CD8-positive, alpha-beta memory T cell (primary cell): ENCODE results near the gene SMC2. TPM values are rescaled to one million over a fixed set of nuclear protein-coding genes. Genes with fewer than 3 reads are reported as not detected.

Source experiments
- CTCF ChIA-PET: fragments of 350-600 bp; sonication (Branson Sonifier 250); formaldehyde crosslinking; loops from one replicate; lab custom pipeline; 2021; ENCODE audit warnings: antibody characterized with exemption; lab: Charles Lee
- POLR2A ChIA-PET: fragments of 350-600 bp; sonication (Branson Sonifier 250); formaldehyde crosslinking; loops from one replicate; lab custom pipeline; 2021; ENCODE audit warnings: antibody characterized with exemption; lab: Charles Lee
- DNase-seq, 5 donors: peaks; one replicate each; pipeline versions ENCODE4 v3.0.0 to v3.0.0-alpha.2; 2020 to 2022; ENCODE audit warnings: mixed read lengths in 1 of 5
- H3K27ac ChIP-seq: one replicate; pipeline ENCODE4 v1.7.0; 2013; ENCODE audit warnings: low read depth, mild to moderate bottlenecking, low read length, moderate library complexity
- H3K27me3 ChIP-seq: 2 replicates; pipeline ENCODE4 v1.7.0; 2013; ENCODE audit warnings: low read length, mild to moderate bottlenecking; ENCODE audit not compliant: insufficient read depth, poor library complexity, severe bottlenecking
- H3K36me3 ChIP-seq: 2 replicates; pipeline ENCODE4 v1.7.0; 2013; ENCODE audit warnings: mild to moderate bottlenecking, low read length, moderate library complexity; ENCODE audit not compliant: insufficient read depth
- H3K4me1 ChIP-seq: 2 replicates; pipeline ENCODE4 v1.7.0; 2013; ENCODE audit warnings: mild to moderate bottlenecking, low read length, moderate library complexity; ENCODE audit not compliant: insufficient read depth
- H3K4me3 ChIP-seq: 2 replicates; pipeline ENCODE4 v1.7.0; 2013; ENCODE audit warnings: mild to moderate bottlenecking, low read length
- H3K9me3 ChIP-seq: 2 replicates; pipeline ENCODE4 v1.7.0; 2013; ENCODE audit warnings: mild to moderate bottlenecking, low read length
- H3K27ac Mint-ChIP-seq, 8 donors: one replicate each; pipeline ENCODE4 v1.8.0; 2020 to 2021; ENCODE audit warnings: mixed read lengths in 8 of 8, mild to moderate bottlenecking in 6 of 8, inconsistent platforms in 3 of 8, moderate library complexity in 3 of 8
- H3K27me3 Mint-ChIP-seq, 2 donors: one replicate each; pipeline ENCODE4 v1.8.0; 2020 to 2021; ENCODE audit warnings: mixed read lengths in 2 of 2, mild to moderate bottlenecking in 1 of 2, moderate library complexity in 1 of 2
- H3K36me3 Mint-ChIP-seq, 3 donors: one replicate each; pipeline ENCODE4 v1.8.0; 2020 to 2021; ENCODE audit warnings: mixed read lengths in 3 of 3, inconsistent platforms in 1 of 3, mild to moderate bottlenecking in 1 of 3
- H3K4me1 Mint-ChIP-seq, 3 donors: one replicate each; pipeline ENCODE4 v1.8.0; 2020 to 2021; ENCODE audit warnings: mixed read lengths in 3 of 3, inconsistent platforms in 1 of 3, mild to moderate bottlenecking in 1 of 3
- H3K4me3 Mint-ChIP-seq, 7 donors: one replicate each; pipeline ENCODE4 v1.8.0; 2020 to 2021; ENCODE audit warnings: mixed read lengths in 7 of 7, mild to moderate bottlenecking in 6 of 7, moderate library complexity in 4 of 7, inconsistent platforms in 2 of 7
- H3K9me3 Mint-ChIP-seq, 5 donors: one replicate each; pipeline ENCODE4 v1.8.0; 2020 to 2022; ENCODE audit warnings: mixed read lengths in 5 of 5, mild to moderate bottlenecking in 3 of 5, moderate library complexity in 2 of 5, inconsistent platforms in 1 of 5
- polyA plus RNA-seq: library from polyadenylated mRNA; unstranded; fragments of 300-500 nt; fragmentation: Illumina TruSeq; gene quantifications from one replicate; pipeline ENCODE4 v1.2.3, GENCODE V29; 2021
- total RNA-seq, 2 experiments: library from RNA; stranded (reverse); gene quantifications; one replicate each; pipeline ENCODE4 v1.2.3, GENCODE V29; 2021

SMC2 gene
- total and polyA plus RNA-seq, 3 experiments from 2014 or later, result 14.1 to 54.2 (median 53.0) TPM

- Histone ChIP-seq H3K9me3 (no peaks in the 10 kb centered on the region), H3K4me3 (no peak overlapping the region), H3K4me1 (no peaks in the 10 kb centered on the region), H3K27ac (no peak overlapping the region), H3K36me3 (no peaks in the 10 kb centered on the region), H3K27me3 (no peaks in the 10 kb centered on the region)
- H3K4me3 Mint-ChIP-seq, result no peak overlapping the region
- H3K36me3 Mint-ChIP-seq, result peaks cover 4 to 58% (median 15%) of the 10 kb centered on the region in 3 donors
- no peak overlapping the region for H3K27ac Mint-ChIP-seq
- ChIA-PET CTCF (no interaction called here), POLR2A (no interaction called here)
- no peaks in the 10 kb centered on the region for H3K4me1 Mint-ChIP-seq
- DNase-seq, result no peak
- H3K27me3 Mint-ChIP-seq, result no peaks in the 10 kb centered on the region
- H3K9me3 Mint-ChIP-seq, result no peaks in the 10 kb centered on the region
Measured at GRCh38 chr9:104108315-104108714, 14.2 kb downstream of the SMC2 start.

- no peak overlapping the region for H3K4me3 ChIP-seq
- no peaks in the 10 kb centered on the region for H3K4me1 ChIP-seq
- no peak overlapping the region for H3K27ac ChIP-seq
- no peaks in the 10 kb centered on the region for H3K36me3 ChIP-seq
- H3K4me1 Mint-ChIP-seq, result no peaks in the 10 kb centered on the region
- no peaks in the 10 kb centered on the region for H3K27me3 ChIP-seq
- no peak overlapping the region for H3K4me3 Mint-ChIP-seq
- H3K36me3 Mint-ChIP-seq, result peaks cover 4 to 55% (median 13%) of the 10 kb centered on the region in 3 donors
- H3K9me3 ChIP-seq, result no peaks in the 10 kb centered on the region
- CTCF ChIA-PET, result no interaction called here
- H3K27ac Mint-ChIP-seq, result no peak overlapping the region
- H3K9me3 Mint-ChIP-seq, result no peaks in the 10 kb centered on the region
- POLR2A ChIA-PET, result no interaction called here
- DNase-seq, result no peak
- no peaks in the 10 kb centered on the region for H3K27me3 Mint-ChIP-seq
Measured at GRCh38 chr9:104110509-104110908, 16.4 kb downstream of the SMC2 start.

- Histone ChIP-seq H3K4me3 (no peak overlapping the region), H3K36me3 (peaks cover 7% of the 10 kb centered on the region), H3K27me3 (no peaks in the 10 kb centered on the region), H3K4me1 (no peaks in the 10 kb centered on the region), H3K27ac (no peak overlapping the region), H3K9me3 (no peaks in the 10 kb centered on the region)
- no peak overlapping the region for H3K4me3 Mint-ChIP-seq
- ChIA-PET CTCF (no interaction called here), POLR2A (no interaction called here)
- no peaks in the 10 kb centered on the region for H3K27me3 Mint-ChIP-seq
- peaks cover 22 to 58% (median 29%) of the 10 kb centered on the region in 3 donors for H3K36me3 Mint-ChIP-seq
- DNase-seq, result no peak
- H3K4me1 Mint-ChIP-seq, result no peaks in the 10 kb centered on the region
- no peaks in the 10 kb centered on the region for H3K9me3 Mint-ChIP-seq
- H3K27ac Mint-ChIP-seq, result no peak overlapping the region
Measured at GRCh38 chr9:104118916-104119315, 24.8 kb downstream of the SMC2 start.

GRCh38 chr9:104121022-104121421 is 26.9 kb downstream of the SMC2 start:
- no peak overlapping the region for H3K4me3 ChIP-seq
- H3K9me3 Mint-ChIP-seq, result no peaks in the 10 kb centered on the region
- POLR2A ChIA-PET, result no interaction called here
- no peaks in the 10 kb centered on the region for H3K27me3 ChIP-seq
- peak overlapping the region in 1 of 8 donors; percentile 70 for H3K27ac Mint-ChIP-seq
- H3K4me1 ChIP-seq, result no peaks in the 10 kb centered on the region
- H3K36me3 Mint-ChIP-seq, result peaks cover 23 to 59% (median 30%) of the 10 kb centered on the region in 3 donors
- DNase-seq, result no peak
- CTCF ChIA-PET, result no interaction called here
- no peak overlapping the region for H3K27ac ChIP-seq
- no peak overlapping the region for H3K4me3 Mint-ChIP-seq
- H3K9me3 ChIP-seq, result no peaks in the 10 kb centered on the region
- no peaks in the 10 kb centered on the region for H3K4me1 Mint-ChIP-seq
- peaks cover 7% of the 10 kb centered on the region for H3K36me3 ChIP-seq
- H3K27me3 Mint-ChIP-seq, result no peaks in the 10 kb centered on the region

GRCh38 chr9:104138243-104138868 is 44.2 kb downstream of the SMC2 start:
- no peak overlapping the region for H3K4me3 ChIP-seq
- H3K9me3 ChIP-seq, result no peaks in the 10 kb centered on the region
- no peak overlapping the region for H3K27ac ChIP-seq
- peaks cover 0 to 9% (median 3%) of the 10 kb centered on the region in 5 donors for H3K9me3 Mint-ChIP-seq
- DNase-seq, result no peak
- peaks cover 28 to 50% (median 32%) of the 10 kb centered on the region in 3 donors for H3K36me3 Mint-ChIP-seq
- peaks cover 0 to 2% (median under 1%) of the 10 kb centered on the region in 3 donors for H3K4me1 Mint-ChIP-seq
- ChIA-PET POLR2A (no interaction called here), CTCF (no interaction called here)
- H3K27me3 Mint-ChIP-seq, result no peaks in the 10 kb centered on the region
- no peaks in the 10 kb centered on the region for H3K27me3 ChIP-seq
- no peaks in the 10 kb centered on the region for H3K4me1 ChIP-seq
- no peak overlapping the region for H3K4me3 Mint-ChIP-seq
- H3K36me3 ChIP-seq, result peaks cover 16% of the 10 kb centered on the region
- H3K27ac Mint-ChIP-seq, result peak overlapping the region in 1 of 8 donors; percentile 12

GRCh38 chr9:104142799-104143549 is 48.9 kb downstream of the SMC2 start:
- CTCF ChIA-PET, result no interaction called here
- Histone ChIP-seq H3K4me3 (no peak overlapping the region), H3K9me3 (no peaks in the 10 kb centered on the region), H3K27me3 (no peaks in the 10 kb centered on the region), H3K4me1 (no peaks in the 10 kb centered on the region), H3K27ac (no peak overlapping the region), H3K36me3 (no peaks in the 10 kb centered on the region)
- POLR2A ChIA-PET, result no interaction called here
- H3K4me3 Mint-ChIP-seq, result no peak overlapping the region
- no peak for DNase-seq
- H3K27me3 Mint-ChIP-seq, result no peaks in the 10 kb centered on the region
- H3K36me3 Mint-ChIP-seq, result peaks cover 0 to 18% (median 11%) of the 10 kb centered on the region in 3 donors
- no peaks in the 10 kb centered on the region for H3K9me3 Mint-ChIP-seq
- peaks cover 3 to 7% (median 7%) of the 10 kb centered on the region in 3 donors for H3K4me1 Mint-ChIP-seq
- no peak overlapping the region for H3K27ac Mint-ChIP-seq

GRCh38 chr9:104143550-104143910 is 49.4 kb downstream of the SMC2 start:
- POLR2A ChIA-PET, result no interaction called here
- no peaks in the 10 kb centered on the region for H3K9me3 Mint-ChIP-seq
- no peak overlapping the region for H3K27ac Mint-ChIP-seq
- H3K27me3 ChIP-seq, result no peaks in the 10 kb centered on the region
- no peak overlapping the region for H3K27ac ChIP-seq
- peaks cover 0 to 15% (median 8%) of the 10 kb centered on the region in 3 donors for H3K36me3 Mint-ChIP-seq
- H3K4me1 Mint-ChIP-seq, result peaks cover 3 to 7% (median 7%) of the 10 kb centered on the region in 3 donors
- no peaks in the 10 kb centered on the region for H3K9me3 ChIP-seq
- no peak overlapping the region for H3K4me3 ChIP-seq
- no peaks in the 10 kb centered on the region for H3K36me3 ChIP-seq
- no peaks in the 10 kb centered on the region for H3K4me1 ChIP-seq
- no peak overlapping the region for H3K4me3 Mint-ChIP-seq
- H3K27me3 Mint-ChIP-seq, result no peaks in the 10 kb centered on the region
- no peak for DNase-seq
- CTCF ChIA-PET, result no interaction called here

- Mint-ChIP-seq H3K36me3 (peaks cover 0 to 10% (median 7%) of the 10 kb centered on the region in 3 donors), H3K4me3 (no peak overlapping the region), H3K9me3 (no peaks in the 10 kb centered on the region), H3K27me3 (no peaks in the 10 kb centered on the region), H3K4me1 (peaks cover 3 to 7% (median 7%) of the 10 kb centered on the region in 3 donors), H3K27ac (no peak overlapping the region)
- Histone ChIP-seq H3K27ac (no peak overlapping the region), H3K27me3 (no peaks in the 10 kb centered on the region), H3K36me3 (no peaks in the 10 kb centered on the region), H3K4me3 (no peak overlapping the region), H3K9me3 (no peaks in the 10 kb centered on the region), H3K4me1 (no peaks in the 10 kb centered on the region)
- ChIA-PET POLR2A (no interaction called here), CTCF (no interaction called here)
- no peak for DNase-seq
Measured at GRCh38 chr9:104144336-104144735, 50.2 kb downstream of the SMC2 start.
